NCI-H446 (cell line): Measurements from ENCODE around the gene ENGASE.

Source experiments
- DNase-seq, 2 experiments: peaks; one replicate each; lab custom pipeline; 2025; lab: John Stamatoyannopoulos, UW

The ENGASE gene

DNA sequence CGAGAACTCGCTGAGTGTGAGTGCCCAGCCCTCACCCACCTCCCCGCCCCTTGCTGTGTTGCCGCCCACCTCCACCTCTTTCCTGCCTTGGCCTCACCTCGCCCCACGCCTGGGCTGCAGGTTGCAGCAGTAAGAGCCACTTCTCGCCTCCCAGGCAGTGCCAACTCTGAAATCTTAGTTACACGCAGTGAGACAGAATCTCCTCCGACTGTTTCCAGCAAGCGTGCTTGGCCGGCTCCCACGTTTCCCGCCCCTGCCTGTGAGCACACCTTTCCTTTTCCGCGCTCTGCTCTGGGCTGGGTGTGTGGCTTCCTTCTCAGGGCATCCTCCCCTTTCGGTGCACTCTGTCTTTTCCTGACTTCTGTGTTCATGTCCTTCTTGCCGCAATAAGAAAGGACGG is 5.7 kb downstream of the ENGASE start:
- DNase-seq = no peak

DNA sequence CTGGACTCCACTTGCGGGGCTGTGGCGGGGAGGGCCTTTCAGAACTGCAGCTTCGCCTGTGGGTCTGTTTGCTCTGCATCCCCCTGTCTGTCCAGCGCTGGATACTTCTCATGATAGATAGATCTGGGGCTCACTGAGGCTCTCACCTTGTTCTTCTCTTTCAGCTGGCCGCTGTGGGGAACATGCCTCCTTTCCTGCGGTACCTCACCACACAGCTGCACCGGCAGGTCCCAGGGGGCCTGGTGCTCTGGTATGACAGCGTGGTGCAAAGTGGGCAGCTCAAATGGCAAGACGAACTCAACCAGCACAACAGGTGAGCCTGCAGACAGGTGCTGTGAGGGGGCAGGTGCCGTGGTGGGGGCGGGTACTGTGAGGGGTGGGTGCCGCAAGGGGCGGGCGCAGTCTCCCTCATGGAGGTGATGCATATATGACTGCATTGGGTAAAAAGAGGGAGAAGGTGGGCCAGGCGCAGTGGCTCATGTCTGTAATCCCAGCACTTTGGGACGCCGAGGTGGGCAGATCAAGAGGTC is 6.2 kb downstream of the ENGASE start:
- no peak for DNase-seq

DNA sequence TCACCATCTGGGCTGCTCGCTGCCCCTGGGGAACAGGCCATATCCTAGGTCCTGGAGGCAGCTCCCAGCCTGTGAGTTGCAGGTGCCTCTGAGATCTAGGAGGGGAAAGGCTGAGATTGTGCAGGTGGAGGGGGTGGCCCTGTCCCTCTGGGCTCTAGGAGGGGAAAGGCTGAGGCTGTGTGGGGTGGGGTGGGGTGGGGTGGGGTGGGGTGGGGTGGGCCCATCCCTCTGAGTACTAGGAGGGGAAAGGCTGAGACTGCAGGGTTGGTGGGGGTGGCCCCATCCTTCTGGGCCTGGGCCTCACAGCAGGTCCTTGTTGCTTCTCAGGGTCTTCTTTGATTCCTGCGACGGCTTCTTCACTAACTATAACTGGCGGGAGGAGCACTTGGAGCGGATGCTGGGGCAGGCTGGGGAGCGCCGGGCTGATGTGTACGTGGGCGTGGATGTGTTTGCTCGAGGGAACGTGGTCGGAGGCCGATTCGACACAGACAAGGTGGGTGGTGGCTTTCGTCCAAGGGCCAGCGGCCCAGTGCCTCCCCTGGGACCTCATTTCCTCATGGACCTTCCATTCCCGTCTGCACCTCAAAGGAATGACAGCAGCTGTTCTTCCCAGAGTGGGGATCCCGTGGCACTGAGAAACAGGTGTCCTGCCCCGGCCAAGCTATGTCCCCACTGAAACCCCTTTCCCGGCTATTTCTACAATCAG is 7.1 kb downstream of the ENGASE start:
- no peak for DNase-seq

DNA sequence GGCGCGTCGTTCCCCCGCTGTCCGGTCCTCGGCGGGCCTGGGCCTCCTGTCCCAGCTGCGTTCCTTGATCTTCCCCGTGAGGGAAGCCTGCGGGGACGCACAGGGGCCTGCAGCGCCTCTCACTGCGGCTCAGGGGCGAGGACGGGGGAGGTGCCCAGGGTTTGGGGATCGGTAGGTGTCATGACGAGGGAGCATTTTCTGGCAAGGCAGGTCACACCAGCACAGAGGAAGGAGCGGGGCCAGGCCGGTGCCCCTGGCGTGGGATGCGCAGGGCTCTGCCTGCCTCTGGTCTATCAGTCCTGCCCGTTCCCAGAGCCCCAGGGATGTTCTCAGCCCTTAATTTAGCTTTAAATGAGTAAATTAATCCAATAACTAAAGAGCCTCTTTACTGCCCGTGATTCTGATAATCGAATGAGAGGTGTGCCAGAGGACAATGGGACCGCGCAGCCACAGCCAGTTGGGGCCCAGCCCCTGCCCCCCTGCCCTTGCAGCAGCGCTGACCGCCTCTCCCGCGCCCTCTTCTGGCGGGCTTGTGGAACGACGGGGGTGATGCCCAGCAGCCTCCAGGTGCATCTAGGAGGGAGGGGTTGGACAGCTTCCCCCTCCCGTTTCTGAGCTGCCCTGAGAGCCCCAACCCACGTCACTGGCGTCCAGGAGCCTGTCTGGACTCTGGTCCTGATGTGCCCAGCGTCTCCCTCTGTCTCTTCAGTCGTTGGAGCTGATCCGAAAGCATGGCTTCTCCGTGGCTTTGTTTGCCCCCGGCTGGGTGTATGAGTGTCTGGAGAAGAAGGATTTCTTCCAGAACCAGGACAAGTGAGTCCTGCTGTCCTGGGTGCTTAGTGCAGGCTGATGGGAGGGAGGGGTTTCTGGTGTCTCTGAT is 7.9 kb downstream of the ENGASE start:
- DNase-seq = peak in 1 of 2 experiments; percentile 28

DNA sequence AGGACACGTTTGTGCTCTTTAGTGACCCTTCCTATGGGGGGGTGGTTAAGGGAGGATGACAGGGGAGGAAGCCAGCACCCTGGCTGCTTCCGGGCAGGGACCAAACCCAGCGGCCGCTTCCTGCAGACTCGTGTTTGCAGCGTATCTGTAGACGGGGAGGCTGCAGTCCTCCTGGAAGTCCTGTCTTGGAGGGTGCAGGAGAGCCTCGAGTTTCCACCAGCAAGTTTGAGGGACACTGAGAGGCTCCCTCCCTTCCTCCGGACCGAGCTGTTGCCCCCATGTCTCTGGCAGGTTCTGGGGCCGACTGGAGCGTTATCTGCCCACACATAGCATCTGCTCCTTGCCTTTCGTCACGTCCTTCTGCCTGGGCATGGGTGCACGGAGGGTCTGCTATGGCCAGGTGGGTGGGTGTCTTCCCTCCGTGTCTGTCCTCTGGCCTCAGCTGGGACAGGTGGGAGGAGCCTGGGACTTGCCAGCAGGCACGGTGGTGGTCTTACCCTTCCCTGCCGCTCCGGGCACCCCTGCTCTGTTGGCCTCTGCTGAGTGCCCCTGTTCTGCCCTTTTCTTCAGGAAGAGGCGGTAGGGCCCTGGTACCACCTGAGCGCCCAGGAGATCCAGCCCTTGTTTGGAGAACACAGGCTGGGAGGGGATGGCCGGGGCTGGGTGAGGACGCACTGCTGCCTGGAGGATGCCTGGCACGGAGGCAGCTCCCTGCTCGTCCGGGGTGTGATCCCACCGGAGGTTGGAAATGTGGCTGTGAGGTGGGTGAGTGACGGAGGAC is 8.8 kb downstream of the ENGASE start:
- no peak for DNase-seq

DNA sequence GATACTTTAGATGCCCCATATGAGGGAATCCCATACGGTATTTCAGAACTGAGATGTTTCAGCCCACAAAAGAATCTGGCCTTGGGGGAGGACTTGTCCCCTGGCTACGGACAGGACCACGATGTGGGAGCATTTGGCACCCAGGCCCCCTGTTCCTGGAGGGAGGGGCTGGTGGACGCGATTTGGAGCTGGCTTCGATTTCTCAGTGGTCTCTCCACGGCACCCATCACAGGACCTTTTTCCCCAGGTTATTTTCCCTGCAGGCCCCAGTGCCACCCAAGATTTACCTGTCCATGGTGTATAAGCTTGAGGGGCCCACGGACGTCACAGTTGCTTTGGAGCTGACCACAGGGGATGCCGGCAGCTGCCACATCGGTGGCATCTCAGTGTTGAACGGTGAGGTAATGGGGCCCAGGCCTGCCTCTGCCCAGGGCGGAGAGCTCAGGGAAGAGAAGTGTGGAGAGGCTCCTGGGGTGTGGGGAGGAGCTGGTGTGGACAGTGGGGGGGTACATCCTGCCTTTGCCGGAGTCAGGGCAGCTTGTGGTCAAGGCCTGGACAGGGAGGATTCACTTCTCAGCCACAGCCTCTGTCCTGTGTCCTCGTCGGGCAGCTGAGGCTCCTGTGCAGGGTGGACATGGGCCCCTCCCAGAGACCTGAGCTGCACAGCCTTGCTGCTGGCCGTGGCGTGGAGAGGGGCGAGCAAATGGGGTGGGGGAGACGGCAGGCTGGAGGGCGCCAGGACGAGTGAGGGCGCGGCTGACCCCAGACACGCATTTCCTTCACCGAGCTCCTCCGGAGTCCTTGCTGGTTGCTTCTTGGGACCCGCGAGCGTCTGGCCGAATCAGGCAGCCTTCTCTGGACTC is 9.9 kb downstream of the ENGASE start:
- DNase-seq = no peak

DNA sequence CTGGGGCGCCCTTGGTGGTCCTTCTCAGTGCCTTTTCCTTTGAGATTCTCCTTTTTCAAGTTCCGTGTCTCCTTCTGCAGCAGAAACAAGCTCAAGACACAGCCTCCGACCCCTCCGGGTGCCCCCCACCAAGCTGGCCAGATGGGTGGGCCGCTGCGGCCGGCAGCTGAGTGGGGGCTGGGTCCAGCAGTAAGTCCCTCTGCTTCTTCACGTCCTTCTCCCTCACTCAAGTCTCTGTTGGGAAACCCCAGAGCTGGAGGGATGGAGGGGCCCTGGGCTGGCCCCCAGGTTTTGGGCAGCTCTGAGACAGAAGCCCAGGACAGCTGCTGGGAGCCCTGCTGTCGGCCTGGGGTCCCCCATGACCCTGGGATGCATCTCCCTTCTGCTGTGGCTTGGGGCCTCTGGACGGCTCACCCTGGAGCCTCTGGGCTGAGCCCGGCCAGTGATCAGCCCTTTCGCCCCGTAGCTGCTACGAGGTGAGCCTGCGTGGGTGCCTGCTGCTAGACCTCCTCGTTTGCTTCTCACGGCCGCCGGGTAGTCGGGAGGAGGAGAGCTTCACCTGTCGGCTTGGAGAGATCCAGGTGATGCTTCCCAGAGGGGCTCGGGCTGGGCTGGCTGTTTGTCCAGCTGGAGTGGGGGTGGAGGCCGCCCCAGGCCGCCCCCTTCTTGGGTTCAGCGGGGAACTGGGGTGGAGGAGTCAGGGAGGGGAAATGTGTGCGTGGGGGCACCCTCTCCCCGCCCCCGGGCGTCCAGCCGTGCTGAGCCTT is 10.7 kb downstream of the ENGASE start:
- DNase-seq = no peak

DNA sequence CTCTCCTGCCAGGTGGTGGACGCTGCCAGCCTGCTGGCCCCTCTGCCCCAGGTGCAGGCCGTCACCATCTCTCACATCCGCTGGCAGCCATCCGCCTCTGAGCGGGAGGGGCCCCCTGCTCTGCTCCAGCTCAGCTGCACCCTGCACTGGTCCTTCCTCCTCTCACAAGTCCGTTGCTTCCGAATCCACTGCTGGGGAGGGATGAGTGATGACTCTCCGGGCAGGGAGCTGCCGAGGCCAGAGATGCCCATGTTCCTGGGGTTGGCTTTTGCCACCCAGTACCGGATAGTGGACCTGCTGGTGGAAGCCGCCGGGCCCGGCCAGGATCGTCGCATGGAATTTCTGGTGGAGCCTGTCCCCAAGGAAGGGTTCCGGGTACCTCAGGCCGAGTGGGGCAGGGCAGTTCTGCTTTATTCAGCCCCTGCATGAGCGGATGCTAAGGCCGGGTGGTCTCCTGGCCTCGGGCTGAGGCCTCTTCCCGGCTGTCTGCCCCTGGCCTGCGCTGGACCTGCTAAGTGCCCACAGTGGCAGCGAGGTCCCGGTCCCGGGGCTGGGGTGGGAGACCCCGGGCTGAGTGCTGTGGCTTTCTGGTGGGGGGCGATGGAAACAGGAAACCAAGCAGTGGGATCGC is 11.4 kb downstream of the ENGASE start:
- DNase-seq = no peak

DNA sequence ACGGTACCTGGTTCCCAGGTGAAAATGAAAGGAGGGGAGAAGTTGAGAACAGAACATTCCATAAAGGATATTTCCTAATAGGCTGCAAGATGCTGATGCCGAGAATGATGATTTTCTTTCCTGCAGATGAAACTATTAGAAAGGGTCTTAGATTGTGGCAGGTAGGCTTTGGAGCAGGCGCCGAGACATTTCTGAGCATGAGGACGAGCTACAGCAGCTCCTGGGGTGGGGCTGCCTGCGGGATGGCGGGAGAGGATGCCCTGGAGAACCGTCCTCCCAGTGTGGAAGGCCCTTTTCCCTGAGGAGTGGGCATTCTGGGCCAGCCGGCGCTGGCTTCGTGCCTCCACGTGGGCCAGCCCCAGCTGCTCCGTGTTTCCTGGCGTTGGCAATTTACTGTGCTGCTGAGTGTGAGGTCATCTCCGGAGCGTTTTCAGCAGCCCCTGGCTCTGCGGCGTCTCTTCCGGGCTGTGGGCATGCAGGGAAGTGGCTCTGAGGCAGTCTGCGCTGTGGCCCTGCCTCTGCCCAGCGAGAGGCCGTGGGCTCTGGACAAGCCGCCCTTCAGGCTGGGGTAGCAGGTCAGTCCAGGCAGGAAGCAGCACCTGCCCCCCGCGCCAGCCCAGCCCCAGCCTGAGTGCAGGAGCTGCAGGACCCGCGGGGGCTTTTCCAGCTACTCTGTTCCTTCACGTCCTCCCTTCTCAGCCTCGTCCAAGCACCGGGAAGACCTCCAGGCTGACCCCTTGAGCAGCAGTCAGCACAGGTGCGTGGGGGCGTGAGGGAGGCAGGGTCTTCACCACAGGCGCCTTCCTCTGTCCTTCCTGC is 12.2 kb downstream of the ENGASE start:
- no peak for DNase-seq

DNA sequence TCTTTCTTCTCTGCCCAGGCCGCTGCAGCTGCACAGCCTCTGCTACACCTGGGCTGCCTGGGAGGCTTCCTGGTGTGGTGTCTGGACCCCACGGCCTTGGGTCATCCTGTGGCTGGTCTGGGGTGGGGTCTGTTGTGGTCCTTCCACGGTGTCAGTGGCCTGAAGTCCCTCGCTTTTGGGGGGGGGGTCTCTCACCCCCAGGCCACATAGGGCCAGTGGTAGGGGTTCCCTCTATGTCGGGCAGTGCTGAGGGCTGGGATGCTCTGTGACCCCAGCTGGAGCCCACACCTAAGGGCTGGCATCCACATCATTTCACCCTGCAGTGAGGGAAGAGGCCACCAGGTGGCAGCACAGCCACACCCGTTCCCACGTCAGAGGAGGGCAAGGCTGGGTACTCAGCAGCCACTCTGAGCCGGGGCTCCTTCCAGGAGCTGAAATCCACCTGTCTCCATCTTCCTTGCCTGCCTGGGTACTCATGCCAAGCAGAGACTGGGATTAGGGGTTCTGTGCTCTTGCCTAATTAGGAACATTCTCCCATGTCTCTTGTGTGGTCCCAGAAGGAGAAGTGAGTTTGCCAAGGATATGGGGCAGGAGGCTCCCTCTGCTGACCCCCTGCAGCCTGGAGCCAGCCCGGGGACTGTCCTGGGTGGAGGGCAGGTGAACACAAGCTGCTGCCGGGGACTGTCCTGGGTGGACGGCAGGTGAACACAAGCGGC is 13.0 kb downstream of the ENGASE start:
- peak; percentile 56 to 77 for DNase-seq

DNA sequence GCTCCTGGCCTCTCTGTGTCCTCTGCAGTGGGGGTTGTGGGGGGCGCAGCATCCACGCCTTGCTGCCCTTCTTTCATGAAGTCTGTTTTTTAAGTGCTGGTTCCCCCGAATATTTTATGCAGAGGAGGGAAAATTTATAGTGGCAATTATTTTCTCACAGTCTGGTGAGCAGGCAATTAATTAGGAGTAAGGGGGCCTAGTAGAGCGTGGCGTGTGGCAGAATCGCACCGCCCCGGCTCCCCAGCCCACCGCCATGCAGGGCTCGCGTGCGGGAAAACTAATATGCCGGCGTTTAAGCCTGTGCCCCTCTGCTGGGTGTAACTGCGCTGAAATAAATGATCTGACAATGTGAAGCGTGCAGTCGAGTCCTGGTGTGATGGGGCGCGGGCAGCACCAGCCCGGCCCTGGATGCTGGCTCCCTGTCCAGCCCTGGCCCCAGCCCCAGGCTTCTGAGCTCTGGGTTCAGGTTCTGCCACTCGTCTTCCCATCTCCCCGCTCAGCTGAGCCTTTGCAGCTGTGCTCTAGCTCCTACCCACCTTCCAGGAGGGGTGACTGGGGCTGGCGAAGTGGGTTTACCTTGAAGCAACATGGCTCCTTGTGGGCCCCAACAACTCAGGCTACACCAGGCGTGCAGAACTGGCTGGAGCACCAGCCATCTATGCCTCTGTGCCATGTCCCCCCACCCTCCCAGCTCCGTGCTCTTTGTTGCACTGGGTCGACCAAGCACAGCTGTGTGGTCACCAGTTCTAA is 13.8 kb downstream of the ENGASE start:
- no peak for DNase-seq

DNA sequence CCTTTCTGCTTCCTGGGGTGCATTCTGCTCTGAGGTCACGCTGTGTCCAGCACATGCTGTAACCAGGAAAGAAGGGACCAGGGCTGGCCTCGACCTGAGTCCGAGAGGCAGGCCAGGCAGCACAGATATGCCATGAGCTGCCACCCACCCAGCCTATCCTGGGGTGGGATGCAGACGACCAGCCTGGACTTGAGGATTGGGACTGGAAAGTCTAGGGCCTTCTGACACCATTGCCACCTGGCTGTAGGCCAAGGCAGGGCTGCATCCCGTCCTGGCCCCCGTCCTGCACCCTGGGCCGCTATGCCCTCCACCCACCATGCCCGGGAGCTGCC is 14.3 kb downstream of the ENGASE start:
- no peak for DNase-seq

DNA sequence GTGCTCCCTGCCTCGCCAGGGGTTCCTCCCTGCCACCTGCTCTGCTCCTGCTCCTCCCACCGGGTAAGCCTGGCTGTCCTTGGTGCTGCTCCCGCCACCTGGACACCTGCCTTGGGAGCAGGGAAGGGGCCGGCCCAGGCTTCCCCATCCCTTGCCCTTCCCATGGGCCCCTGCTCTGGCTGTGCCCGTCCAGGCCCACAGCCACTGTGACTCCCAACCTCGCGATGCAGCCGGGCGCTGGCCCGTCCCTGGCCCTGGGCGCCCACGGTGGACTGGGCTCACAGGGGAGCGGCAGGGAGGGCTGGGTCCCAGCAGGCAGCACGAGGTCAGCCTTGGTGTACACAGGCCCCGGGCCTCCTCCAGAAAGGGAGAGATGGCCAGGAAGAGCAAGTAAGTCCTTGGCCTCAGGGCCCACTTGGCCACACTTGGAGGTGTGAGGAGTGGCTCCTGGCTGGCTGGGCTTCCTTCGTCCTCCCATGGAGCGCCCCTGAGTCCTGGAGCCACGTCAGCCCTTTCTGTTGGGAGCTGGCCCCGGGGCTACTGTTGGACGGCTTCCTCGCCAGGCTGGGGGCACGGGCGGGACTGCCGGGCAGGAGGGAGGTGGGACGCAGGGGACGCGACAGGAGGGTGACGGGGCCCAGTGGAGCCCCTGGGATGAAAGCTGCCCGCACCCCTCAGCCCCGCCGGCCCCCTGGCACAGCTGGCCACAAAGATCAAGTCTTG is 15.3 kb downstream of the ENGASE start:
- no peak for DNase-seq

DNA sequence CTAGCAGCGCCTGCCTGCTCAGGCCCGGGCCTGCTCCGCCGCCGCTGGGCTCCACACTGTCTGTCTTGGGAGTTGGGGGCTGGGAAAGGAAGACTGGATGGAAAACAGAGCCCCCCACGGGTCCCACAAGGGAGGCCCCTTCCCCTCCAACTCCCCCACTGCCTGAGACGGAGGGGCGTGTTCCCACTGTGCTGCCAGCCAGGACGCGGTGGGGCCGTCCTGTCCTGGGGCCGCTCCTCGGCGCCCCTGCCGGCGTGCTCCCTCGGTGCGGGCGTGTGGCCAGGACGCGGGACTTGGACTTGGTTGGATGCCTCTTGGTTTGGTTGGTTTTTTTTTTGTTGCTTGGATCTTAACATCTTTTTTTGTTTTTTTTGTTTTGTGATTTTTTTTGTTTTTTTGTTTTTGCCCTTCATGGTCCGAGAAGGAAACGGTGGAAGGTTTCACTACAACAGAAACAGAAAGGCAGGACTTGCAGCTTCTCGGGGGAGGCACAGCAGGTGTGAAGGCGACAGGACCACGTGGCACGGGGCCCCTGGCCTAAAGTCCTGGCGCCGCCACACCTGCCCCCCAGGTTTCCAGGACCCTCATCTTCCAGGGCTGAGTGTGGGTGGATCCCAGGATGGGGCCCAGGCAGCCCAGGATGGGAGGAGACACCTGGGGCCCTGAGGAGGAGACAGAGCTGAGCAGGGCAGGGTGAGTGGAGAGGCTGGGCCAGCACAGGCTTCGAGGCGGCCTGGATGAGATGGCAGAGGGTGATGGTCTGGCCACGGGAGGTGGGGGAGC is 16.0 kb downstream of the ENGASE start:
- DNase-seq = no peak

DNA sequence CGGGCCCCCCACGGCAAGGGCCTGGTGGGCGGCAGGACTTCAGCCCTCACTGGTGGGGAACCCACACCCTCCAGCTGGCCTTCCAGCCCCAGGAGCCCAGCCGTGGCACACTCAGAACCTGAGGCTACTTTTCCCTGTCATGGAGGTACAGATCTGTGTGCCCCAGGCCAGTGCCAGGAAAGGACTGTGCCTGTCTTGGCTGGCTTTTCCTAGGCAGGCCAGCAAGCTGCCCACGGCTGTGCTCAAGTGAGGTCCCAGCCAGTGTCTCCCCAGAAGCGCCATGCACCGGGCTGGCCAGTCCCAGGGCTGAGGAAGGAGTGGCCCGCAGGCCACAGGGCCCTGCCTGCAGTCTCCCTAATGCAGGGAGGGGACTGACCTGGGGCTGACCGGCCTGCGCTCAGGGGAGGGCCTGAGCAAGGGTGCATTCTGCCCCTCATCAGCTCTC is 16.6 kb downstream of the ENGASE start:
- no peak for DNase-seq

DNA sequence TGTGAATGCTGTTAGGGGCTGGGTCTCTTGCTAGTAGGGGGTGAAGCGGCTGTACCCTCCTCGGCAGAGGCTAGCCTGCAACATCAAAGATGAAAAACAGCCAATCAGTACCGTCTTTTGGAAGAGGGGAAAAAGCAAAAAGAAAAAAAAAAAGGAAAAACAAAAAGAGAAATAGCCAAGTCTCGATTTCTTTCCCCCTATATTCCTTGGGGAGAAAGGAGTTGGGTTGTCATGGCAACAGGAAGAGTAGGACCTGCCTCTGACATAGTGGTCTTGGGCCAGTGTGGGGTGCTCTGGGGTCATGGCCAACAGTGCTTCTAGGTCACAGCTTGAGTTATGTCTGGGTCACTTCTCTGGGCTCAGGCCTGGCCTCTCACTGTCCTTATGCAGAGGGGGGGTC is 17.9 kb downstream of the ENGASE start:
- no peak for DNase-seq
